Liver (tissue), 9 donors: ENCODE results near the gene SEPTIN2. TPM values are rescaled to one million over a fixed set of nuclear protein-coding genes. Genes with fewer than 3 reads are reported as not detected.

Experiments used
- DNase-seq: peaks from one replicate; pipeline ENCODE4 v3.0.0-alpha.2; 2017; ENCODE audit warnings: low spot score
- H3K27ac ChIP-seq, 2 donors: one replicate each; pipeline ENCODE4 v1.7.0; 2013; ENCODE audit warnings: inconsistent platforms in 2 of 2, low read length in 2 of 2, control low read depth in 1 of 2, low read depth in 1 of 2, mild to moderate bottlenecking in 1 of 2
- H3K27me3 ChIP-seq, 4 donors: one replicate each; pipeline versions ENCODE4 v1.6.1 to v1.7.0; 2013; ENCODE audit warnings: low read length in 3 of 4, inconsistent platforms in 1 of 4, mild to moderate bottlenecking in 1 of 4, moderate library complexity in 1 of 4; ENCODE audit not compliant: control insufficient read depth in 4 of 4, insufficient read depth in 4 of 4
- H3K36me3 ChIP-seq, 4 donors: one replicate each; pipeline versions ENCODE4 v1.6.1 to v1.7.0; 2013; ENCODE audit warnings: low read length in 3 of 4, mild to moderate bottlenecking in 3 of 4, low read depth in 1 of 4, moderate library complexity in 1 of 4; ENCODE audit not compliant: control insufficient read depth in 4 of 4, insufficient read depth in 3 of 4
- H3K4me1 ChIP-seq, 4 donors: one replicate each; pipeline versions ENCODE4 v1.6.1 to v1.7.0; 2013; ENCODE audit warnings: low read length in 3 of 4, mild to moderate bottlenecking in 3 of 4, moderate library complexity in 1 of 4; ENCODE audit not compliant: control insufficient read depth in 4 of 4, insufficient read depth in 4 of 4
- H3K4me3 ChIP-seq, 3 donors: one replicate each; pipeline versions ENCODE4 v1.6.1 to v1.7.0; 2013; ENCODE audit warnings: low read length in 3 of 3, control low read depth in 1 of 3, low read depth in 1 of 3, mild to moderate bottlenecking in 1 of 3
- H3K9ac ChIP-seq, 2 donors: one replicate each; pipeline ENCODE4 v1.7.0; 2013; ENCODE audit warnings: low read length in 2 of 2, mild to moderate bottlenecking in 2 of 2, moderate library complexity in 2 of 2, control low read depth in 1 of 2, low read depth in 1 of 2
- H3K9me3 ChIP-seq, 4 donors: one replicate each; pipeline versions ENCODE4 v1.6.1 to v1.7.0; 2013; ENCODE audit warnings: low read length in 3 of 4; ENCODE audit not compliant: control insufficient read depth in 4 of 4
- EGR1 ChIP-seq, 2 donors: IDR thresholded peaks; 2 replicates each; pipeline ENCODE4 v1.6.1; 2016 to 2018; ENCODE audit warnings: antibody characterized with exemption in 2 of 2, low read depth in 2 of 2
- FOXA1 ChIP-seq: IDR thresholded peaks from 2 replicates; pipeline ENCODE4 v1.6.1; 2016; ENCODE audit warnings: antibody characterized with exemption
- FOXA2 ChIP-seq: IDR thresholded peaks from 2 replicates; pipeline ENCODE4 v1.6.1; 2016; ENCODE audit warnings: antibody characterized with exemption
- GABPA ChIP-seq, 2 donors: IDR thresholded peaks in 1 of 2; conservative IDR thresholded peaks in 1 of 2; 2 replicates each; pipeline ENCODE4 v1.6.1; 2016; ENCODE audit warnings: antibody characterized with exemption in 2 of 2, mild to moderate bottlenecking in 1 of 2, moderate library complexity in 1 of 2
- HNF4A ChIP-seq, 2 donors: conservative IDR thresholded peaks; 2 replicates each; pipeline ENCODE4 v1.6.1; 2016; ENCODE audit warnings: antibody characterized with exemption in 2 of 2, mild to moderate bottlenecking in 2 of 2
- HNF4G ChIP-seq: IDR thresholded peaks from 2 replicates; pipeline ENCODE4 v1.6.1; 2016; ENCODE audit warnings: antibody characterized with exemption
- JUND ChIP-seq, 2 donors: IDR thresholded peaks; 2 replicates each; pipeline ENCODE4 v1.6.1; 2016; ENCODE audit warnings: antibody characterized with exemption in 2 of 2
- NR2F2 ChIP-seq: IDR thresholded peaks from 2 replicates; pipeline ENCODE4 v1.6.1; 2016; ENCODE audit warnings: antibody characterized with exemption
- RAD21 ChIP-seq, 2 donors: IDR thresholded peaks; 2 replicates each; pipeline ENCODE4 v1.6.1; 2016; ENCODE audit warnings: antibody characterized with exemption in 2 of 2, mild to moderate bottlenecking in 2 of 2
- RXRA ChIP-seq, 2 donors: IDR thresholded peaks; 2 replicates each; pipeline ENCODE4 v1.6.1; 2017 to 2018; ENCODE audit warnings: antibody characterized with exemption in 2 of 2, mild to moderate bottlenecking in 1 of 2
- SP1 ChIP-seq: IDR thresholded peaks from 2 replicates; pipeline ENCODE4 v1.6.1; 2018; ENCODE audit warnings: antibody characterized with exemption, mild to moderate bottlenecking
- TAF1 ChIP-seq: conservative IDR thresholded peaks from 2 replicates; pipeline ENCODE4 v1.6.1; 2016; ENCODE audit warnings: antibody characterized with exemption, mild to moderate bottlenecking
- YY1 ChIP-seq: IDR thresholded peaks from 2 replicates; pipeline ENCODE4 v1.6.1; 2016; ENCODE audit warnings: antibody characterized with exemption, mild to moderate bottlenecking
- WGBS: extraction: QIAGEN DNeasy Blood & Tissue Kit; methylation state at CpG from one replicate; pipeline ENCODE4 v1.1.7; 2013; 5-methylcytosine and 5-hydroxymethylcytosine counted together
- polyA plus RNA-seq, 2 donors: library from polyadenylated mRNA; stranded (reverse) in 1 of 2; unstranded in 1 of 2; fragments of 200-250 nt in 1 of 2; fragments of >200 nt in 1 of 2; fragmentation: Nextera tagmentation in 1 of 2; extraction: Ambion mirVana in 1 of 2; gene quantifications; one replicate each; pipeline versions ENCODE4 v1.2.1 to v1.2.3, GENCODE V29; 2013 to 2015
- total RNA-seq, 2 donors: library from RNA; depleted of rRNA; stranded (reverse); fragments of >200 nt; gene quantifications; one replicate each; pipeline ENCODE4 v1.2.3, GENCODE V29; 2014
- TF ChIP-seq, protein P1 (sequence below): IDR thresholded peaks from 2 replicates; pipeline ENCODE4 v1.6.1; 2016; ENCODE audit warnings: antibody characterized with exemption, mild to moderate bottlenecking
- TF ChIP-seq, protein P2 (sequence below): IDR thresholded peaks from 2 replicates; pipeline ENCODE4 v1.6.1; 2016; ENCODE audit warnings: antibody characterized with exemption
- TF ChIP-seq, protein P3 (sequence below): IDR thresholded peaks from 2 replicates; pipeline ENCODE4 v1.6.1; 2016; ENCODE audit warnings: antibody characterized with exemption
- TF ChIP-seq, protein P4 (sequence below): fragments of 150-350 bp; IDR thresholded peaks from 2 replicates; pipeline ENCODE4 v1.5.1; 2017; ENCODE audit warnings: improper control_type of control experiment, low read depth, low read length; ENCODE audit not compliant: missing input control
- TF ChIP-seq, protein P5 (sequence below): IDR thresholded peaks from 2 replicates; pipeline ENCODE4 v1.6.1; 2016; ENCODE audit warnings: antibody characterized with exemption
- donor health status: healthy.
- donor health status: healthy.
- donor health status: healthy.
- donor health status: healthy.
- donor health status: healthy.

SEPTIN2 gene
- total and polyA plus RNA-seq, 4 donors = 63.7 to 147 (median 96.9) TPM

DNA sequence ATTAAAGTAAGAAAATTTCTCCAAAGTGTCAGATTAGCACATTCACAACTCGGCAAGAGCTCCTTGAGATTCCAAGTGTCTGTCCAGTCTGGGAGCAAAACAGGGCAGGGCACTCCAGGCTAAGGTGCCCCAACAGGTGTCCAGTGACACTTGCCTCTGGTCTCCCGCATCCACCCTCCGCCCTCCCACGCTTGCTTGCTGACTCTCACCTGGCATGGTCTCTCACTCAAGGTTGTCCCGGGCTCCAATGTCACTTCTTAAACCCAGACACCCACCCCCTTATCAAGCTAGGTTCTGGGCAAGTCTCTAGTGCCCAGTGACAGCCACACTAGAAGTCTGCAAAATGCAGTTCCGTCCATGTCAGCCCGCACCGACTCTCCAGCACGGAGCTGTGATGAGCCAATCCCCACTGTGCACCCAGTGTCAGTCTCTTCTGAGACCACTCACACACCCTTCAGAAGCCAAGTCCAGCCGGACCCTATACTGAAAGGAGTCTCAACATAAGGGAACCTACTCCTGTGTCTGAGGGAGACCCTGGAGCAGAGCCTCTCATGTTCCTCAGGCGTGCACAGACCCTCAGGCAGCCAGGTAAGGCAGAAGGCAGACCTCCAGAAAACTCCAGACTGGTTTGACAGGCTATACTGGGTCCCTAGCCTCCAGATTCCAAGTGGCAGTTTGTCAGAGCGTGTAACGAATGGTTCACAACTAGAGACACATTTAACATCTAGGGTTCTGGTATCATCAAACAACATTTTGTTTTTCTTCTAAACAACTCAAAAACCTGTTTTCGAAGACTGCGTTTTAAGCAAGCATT is 45.8 kb upstream of the SEPTIN2 start:
- Histone ChIP-seq H3K9me3 (no peaks in the 10 kb centered on the region), H3K4me1 (peaks cover 6 to 51% (median 39%) of the 10 kb centered on the region in 4 donors), H3K27ac (peak overlapping the region in 1 of 2 donors; percentile 15), H3K9ac (no peak overlapping the region), H3K4me3 (no peak overlapping the region), H3K27me3 (no peaks in the 10 kb centered on the region), H3K36me3 (peaks cover 5 to 26% (median 22%) of the 10 kb centered on the region in 4 donors)
- no peak for DNase-seq
- no peak for TF ChIP-seq EGR1 (IDR thresholded peaks at IDR 0.05; ENCODE audit: low read depth in 2 of 2)
- TF ChIP-seq, protein P1, sequence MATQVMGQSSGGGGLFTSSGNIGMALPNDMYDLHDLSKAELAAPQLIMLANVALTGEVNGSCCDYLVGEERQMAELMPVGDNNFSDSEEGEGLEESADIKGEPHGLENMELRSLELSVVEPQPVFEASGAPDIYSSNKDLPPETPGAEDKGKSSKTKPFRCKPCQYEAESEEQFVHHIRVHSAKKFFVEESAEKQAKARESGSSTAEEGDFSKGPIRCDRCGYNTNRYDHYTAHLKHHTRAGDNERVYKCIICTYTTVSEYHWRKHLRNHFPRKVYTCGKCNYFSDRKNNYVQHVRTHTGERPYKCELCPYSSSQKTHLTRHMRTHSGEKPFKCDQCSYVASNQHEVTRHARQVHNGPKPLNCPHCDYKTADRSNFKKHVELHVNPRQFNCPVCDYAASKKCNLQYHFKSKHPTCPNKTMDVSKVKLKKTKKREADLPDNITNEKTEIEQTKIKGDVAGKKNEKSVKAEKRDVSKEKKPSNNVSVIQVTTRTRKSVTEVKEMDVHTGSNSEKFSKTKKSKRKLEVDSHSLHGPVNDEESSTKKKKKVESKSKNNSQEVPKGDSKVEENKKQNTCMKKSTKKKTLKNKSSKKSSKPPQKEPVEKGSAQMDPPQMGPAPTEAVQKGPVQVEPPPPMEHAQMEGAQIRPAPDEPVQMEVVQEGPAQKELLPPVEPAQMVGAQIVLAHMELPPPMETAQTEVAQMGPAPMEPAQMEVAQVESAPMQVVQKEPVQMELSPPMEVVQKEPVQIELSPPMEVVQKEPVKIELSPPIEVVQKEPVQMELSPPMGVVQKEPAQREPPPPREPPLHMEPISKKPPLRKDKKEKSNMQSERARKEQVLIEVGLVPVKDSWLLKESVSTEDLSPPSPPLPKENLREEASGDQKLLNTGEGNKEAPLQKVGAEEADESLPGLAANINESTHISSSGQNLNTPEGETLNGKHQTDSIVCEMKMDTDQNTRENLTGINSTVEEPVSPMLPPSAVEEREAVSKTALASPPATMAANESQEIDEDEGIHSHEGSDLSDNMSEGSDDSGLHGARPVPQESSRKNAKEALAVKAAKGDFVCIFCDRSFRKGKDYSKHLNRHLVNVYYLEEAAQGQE = no peak
- 92% methylated on average over 15 of the region's 15 CpGs for WGBS

DNA sequence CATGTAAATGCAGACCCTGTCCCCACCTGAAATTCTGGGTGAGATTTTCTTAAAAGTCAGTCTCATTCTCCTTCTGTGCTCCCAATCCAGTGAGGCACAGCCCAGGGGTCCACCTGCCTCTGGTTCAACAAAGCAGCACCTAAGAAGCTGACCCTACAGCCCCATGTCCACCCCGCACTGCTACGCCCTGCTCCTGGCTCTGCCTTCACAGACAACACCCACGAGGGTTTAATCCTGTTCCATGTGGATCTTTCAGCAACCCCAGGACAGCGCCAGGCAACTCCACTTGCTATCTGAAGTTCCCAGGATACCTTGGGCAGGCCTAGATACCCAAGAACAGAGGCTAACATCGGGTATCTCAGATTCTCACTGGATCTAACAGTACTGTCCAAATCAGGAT is 45.2 kb upstream of the SEPTIN2 start:
- Histone ChIP-seq H3K27ac (peak overlapping the region in 1 of 2 donors; percentile 15), H3K9me3 (no peaks in the 10 kb centered on the region), H3K4me3 (peak overlapping the region in 2 of 3 donors; percentile 90 to 95), H3K36me3 (peaks cover 3 to 22% (median 18%) of the 10 kb centered on the region in 4 donors), H3K27me3 (no peaks in the 10 kb centered on the region), H3K4me1 (peaks cover 6 to 51% (median 39%) of the 10 kb centered on the region in 4 donors), H3K9ac (no peak overlapping the region)
- no peak for DNase-seq
- 58% methylated on average over 5 of the region's 5 CpGs for whole genome bisulfite sequencing
- TF ChIP-seq, protein P2, sequence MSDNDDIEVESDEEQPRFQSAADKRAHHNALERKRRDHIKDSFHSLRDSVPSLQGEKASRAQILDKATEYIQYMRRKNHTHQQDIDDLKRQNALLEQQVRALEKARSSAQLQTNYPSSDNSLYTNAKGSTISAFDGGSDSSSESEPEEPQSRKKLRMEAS = no peak
- TF ChIP-seq, protein P3, sequence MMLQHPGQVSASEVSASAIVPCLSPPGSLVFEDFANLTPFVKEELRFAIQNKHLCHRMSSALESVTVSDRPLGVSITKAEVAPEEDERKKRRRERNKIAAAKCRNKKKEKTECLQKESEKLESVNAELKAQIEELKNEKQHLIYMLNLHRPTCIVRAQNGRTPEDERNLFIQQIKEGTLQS = no peak
- TF ChIP-seq SP1 = no peak
- TF ChIP-seq NR2F2 = no peak
- TF ChIP-seq RAD21 (IDR thresholded peaks at IDR 0.05) = no peak
- no peak for TF ChIP-seq YY1
- TF ChIP-seq JUND (IDR thresholded peaks at IDR 0.05) = no peak
- no peak for TF ChIP-seq HNF4A (conservative IDR thresholded peaks at IDR 0.05)
- TF ChIP-seq, protein P4, sequence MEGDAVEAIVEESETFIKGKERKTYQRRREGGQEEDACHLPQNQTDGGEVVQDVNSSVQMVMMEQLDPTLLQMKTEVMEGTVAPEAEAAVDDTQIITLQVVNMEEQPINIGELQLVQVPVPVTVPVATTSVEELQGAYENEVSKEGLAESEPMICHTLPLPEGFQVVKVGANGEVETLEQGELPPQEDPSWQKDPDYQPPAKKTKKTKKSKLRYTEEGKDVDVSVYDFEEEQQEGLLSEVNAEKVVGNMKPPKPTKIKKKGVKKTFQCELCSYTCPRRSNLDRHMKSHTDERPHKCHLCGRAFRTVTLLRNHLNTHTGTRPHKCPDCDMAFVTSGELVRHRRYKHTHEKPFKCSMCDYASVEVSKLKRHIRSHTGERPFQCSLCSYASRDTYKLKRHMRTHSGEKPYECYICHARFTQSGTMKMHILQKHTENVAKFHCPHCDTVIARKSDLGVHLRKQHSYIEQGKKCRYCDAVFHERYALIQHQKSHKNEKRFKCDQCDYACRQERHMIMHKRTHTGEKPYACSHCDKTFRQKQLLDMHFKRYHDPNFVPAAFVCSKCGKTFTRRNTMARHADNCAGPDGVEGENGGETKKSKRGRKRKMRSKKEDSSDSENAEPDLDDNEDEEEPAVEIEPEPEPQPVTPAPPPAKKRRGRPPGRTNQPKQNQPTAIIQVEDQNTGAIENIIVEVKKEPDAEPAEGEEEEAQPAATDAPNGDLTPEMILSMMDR = no peak
- TF ChIP-seq, protein P5, sequence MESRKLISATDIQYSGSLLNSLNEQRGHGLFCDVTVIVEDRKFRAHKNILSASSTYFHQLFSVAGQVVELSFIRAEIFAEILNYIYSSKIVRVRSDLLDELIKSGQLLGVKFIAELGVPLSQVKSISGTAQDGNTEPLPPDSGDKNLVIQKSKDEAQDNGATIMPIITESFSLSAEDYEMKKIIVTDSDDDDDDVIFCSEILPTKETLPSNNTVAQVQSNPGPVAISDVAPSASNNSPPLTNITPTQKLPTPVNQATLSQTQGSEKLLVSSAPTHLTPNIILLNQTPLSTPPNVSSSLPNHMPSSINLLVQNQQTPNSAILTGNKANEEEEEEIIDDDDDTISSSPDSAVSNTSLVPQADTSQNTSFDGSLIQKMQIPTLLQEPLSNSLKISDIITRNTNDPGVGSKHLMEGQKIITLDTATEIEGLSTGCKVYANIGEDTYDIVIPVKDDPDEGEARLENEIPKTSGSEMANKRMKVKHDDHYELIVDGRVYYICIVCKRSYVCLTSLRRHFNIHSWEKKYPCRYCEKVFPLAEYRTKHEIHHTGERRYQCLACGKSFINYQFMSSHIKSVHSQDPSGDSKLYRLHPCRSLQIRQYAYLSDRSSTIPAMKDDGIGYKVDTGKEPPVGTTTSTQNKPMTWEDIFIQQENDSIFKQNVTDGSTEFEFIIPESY = no peak
- TF ChIP-seq, protein P1 = no peak
- no peak for TF ChIP-seq GABPA (IDR thresholded peaks at IDR 0.05 in 1 of 2, conservative IDR thresholded peaks at IDR 0.05 in 1 of 2)
- no peak for TF ChIP-seq EGR1 (IDR thresholded peaks at IDR 0.05; ENCODE audit: low read depth in 2 of 2)
- TF ChIP-seq FOXA1 = no peak
- no peak for TF ChIP-seq TAF1
- TF ChIP-seq RXRA (IDR thresholded peaks at IDR 0.05) = no peak
- no peak for TF ChIP-seq HNF4G
- TF ChIP-seq FOXA2 = no peak
